NCI-H2227 treated with DMSO at 0.1 percent for 48 hours (cell line): Measurements from ENCODE around the gene VPS37C.
"Not testable (repeated sequence)": the region's sequence is repeated elsewhere in the genome, so short reads cannot be mapped to it uniquely, and the experiment has no call there.

Experiments used
- DNase-seq: peaks from one replicate; lab custom pipeline; 2025; lab: John Stamatoyannopoulos, UW

Gene VPS37C

DNA sequence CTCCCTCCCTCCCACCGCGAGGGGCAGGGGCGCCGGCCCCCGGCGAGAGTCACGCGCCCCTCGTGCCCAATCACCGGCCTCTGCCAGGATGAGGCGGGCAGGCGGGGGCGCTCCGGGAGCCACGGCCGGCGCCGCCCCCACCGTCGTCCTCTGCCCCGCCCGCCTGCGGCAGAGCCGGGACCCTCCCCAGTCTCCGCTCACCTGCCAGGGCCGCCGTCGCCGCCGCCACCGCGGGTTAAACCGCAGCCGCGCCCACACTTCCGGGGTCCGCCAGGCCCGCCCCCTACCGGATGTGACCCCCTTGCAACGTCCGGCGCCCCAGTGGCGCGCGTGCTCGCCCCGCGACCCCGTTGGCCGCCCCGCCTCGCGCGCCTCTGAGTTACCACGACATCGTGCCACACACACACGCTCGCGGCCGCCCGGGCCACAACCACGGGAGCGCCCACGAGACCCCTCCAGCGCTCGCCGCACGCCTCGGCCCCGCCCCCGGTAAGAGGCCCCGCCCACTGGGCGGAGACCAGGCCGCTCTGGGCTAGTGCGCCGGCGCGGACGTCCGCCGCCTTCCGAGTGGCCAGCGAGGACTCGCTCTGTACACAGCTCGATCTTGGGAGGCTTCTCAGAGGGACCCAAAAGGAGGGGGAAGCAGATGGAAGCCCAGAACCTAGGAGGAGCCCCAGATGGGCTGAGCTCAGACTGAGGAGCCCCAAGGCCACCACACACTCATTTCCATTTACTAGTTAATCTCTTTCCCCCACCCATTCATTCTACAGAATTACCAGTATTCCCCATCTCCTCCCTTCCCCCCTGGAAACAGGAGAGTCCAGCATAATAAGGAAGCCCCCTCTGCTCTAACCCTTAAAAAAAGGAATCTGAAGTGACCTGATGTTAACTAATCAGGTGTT is at the start of gene VPS37C:
Gene VPS37C (minus strand): TSS at position 237 of the 902 bp plus-strand sequence. CDS start 22,597 bp downstream, outside the sequence.
- DNase-seq = peak; percentile 86

DNA sequence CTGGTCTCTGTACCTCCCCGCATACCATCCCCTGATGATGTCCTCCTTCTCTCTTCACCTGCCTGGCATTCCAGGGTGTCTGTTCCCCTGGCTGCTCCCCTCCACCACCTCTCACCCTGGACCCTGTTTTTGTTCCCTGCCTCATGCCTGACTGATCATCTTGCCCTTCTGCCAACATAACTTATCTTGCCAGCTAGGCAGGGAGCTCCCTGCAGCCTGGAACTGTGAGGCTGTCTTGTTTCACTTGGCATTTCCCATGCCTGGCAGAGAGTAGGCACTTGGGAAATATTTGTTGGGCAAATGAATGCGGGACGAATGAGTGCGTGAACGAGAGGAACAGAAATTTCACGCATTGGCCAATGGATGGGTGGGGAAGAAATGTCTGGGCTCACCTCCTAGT is 49.4 kb upstream of the VPS37C start:
- DNase-seq = not testable (repeated sequence)

DNA sequence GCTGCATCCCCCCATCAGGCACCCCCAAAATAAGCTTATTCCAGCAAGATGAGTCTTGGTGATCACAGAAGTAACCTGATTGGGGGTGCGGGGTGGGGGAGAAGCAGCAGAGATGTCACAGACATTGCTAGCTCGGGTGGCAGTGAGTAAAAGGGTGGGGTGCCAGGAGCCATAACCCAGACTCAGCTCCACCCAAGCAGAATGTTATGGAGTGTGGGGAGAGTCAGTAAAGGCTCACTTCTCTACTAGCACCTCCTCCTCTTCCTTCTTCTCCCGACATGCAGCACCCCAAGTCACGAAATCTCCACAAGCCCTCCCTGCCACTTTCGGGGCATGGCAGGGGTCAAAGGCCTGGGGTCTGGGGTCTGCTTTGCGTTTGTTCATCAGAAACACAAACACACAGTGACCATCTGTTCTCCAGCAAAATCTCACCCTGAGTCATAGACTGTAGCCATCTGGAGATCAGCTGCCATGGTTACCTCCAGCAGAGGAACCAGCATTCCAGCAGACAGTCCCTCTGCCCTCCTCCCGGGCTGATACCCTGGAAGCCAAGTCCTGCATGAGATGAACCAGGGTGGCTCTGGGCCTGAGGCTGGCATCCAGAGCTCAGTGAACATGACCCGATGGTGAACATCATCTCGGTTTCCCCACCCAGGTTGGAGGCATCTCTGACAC is 46.5 kb upstream of the VPS37C start:
- not testable (repeated sequence) for DNase-seq

DNA sequence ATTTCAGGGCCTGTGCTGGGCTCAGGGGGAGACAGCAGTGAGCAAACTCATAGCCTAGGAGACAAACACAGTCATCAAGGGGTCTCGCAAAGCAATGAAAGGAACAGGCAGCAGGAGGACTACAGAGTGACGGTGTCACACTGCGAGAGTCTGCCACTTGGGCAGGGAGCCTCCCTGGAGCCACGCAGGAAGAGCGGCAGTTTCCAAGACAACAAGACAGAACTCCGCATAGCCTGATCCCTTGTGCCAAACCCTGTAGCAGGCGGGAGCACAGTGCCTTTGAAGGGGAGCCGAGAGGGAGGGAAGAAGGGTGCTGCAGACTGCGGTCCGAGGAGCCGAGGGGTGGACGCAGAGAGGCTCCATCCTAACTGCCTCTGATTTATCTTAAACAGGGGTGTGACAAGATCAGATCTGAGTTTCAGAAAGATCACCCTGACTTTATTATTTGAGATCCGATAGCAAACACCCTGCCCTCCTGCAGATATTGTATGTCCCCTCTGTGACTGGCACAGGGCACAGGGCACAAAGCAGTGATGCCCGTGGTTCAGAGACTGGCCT is 43.4 kb upstream of the VPS37C start:
- DNase-seq = not testable (repeated sequence)

DNA sequence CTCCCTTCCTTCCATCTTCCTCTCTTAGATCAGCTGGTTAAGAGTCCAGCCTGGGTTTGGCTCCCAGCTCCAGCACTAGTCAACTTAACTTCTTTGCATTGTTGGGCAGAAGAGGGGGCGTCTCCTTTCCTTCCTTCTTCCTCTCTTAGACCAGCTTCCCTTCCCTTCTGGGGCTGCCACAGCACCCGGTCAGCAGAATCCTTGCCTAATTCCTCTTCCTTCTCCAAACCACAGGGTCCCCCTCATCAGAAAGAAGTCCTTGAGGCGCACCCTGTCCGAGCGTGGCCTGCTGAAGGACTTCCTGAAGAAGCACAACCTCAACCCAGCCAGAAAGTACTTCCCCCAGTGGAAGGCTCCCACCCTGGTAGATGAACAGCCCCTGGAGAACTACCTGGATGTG is 42.6 kb upstream of the VPS37C start:
- not testable (repeated sequence) for DNase-seq

DNA sequence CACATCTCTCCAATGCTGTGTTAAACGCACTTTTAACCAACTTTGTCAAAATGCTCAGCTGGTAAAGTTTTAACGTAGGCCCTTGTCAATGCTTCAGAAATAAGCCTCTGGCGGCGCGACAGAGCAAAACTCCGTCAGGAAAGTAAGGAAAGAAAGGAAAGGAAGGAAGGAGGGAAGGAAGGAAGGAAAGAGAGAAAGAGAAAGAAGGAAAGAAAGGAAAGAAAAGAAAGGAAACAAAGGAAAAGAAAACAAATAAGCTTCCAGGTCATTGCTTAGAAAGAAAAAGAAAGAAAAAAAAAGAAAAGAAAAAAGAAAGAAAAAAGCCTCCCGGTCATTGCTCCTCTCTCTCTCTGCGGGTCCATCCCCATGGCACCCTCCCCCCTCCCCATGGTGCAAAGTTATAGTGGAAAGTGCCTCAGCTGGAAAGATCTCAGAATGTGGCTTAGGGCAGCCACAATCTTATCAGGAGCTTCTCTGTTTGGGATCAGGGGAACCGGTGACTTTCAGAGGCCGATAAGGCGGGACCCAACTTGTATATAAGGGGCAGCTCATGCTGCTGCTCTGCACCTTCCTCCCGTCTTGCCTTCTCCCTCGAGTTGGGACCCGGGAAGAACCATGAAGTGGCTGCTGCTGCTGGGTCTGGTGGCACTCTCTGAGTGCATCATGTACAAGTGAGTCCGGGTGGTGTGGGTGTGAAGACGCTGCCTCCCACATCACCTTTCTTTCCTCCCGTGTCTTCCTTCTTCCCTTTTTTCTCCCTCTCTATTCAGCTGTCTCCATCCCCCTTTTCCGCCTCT is 41.9 kb upstream of the VPS37C start, which contains the start of gene PGA3:
Gene PGA3 (plus strand): TSS at position 566 of the 797 bp plus-strand sequence. CDS start 50 bp downstream, at position 616.
- DNase-seq = not testable (repeated sequence)

DNA sequence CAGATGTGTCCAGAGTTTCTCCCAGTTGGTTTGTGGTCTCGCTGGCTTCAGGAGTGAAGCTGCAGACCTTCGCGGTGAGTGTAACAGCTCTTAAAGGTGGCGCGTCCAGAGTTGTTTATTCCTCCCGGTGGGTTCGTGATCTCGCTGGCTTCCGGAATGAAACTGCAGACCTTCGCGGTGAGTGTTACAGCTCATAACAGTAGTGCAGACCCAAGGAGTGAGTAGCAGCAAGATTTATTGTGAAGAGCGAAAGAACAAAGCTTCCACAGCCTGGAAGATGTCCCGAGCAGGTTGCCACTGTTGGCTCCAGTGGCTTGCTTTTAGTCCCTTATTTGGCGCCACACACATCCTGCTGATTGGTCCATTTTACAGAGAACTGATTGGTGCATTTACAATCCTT is 40.2 kb upstream of the VPS37C start:
- no peak for DNase-seq

DNA sequence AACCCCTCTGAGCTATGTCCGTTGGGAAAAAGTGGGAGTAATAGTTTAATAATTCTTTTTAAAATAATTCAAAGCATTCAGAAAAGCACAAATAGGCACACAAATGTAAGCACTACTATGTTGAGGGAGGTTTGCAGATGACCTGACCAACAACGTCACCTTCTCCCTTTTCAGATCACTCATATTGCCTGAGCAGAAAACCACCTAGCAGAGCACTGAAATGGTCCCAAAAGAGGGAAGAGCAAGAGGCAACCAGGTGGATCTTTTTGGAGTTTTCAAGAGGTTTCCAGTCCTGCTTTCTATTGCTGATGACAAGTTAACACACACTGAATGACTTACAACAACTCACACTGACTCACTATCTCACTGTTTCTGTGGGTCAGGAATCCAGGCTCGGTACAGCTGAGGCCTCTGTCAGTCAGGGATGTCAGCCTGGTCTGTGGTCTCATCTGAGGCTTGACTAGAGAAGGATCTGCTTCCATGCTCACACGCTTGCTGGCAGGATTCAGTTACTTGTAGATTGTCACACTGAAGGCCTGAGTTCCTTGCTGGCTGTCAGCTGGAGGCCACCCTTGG is 37.8 kb upstream of the VPS37C start:
- DNase-seq = no peak

DNA sequence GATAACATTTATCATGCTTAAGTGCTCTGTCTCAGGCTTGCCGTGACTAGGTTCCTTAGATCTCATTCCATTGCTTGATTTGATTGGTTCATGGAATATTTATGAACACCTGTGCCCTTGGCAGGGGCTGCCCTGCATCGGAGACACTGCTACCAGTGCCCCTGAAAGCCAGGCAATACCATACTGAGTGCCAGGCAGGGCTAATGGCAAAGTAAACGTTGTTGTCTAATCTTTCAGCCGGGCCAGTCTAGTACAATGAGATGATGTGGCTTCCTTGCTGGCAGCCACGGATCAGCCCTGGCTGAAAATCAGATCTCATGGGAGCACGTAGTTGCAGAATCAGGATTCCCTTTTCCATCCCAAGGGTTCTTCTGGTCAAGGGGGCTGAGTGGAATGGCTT is 37.1 kb upstream of the VPS37C start:
- DNase-seq = no peak

DNA sequence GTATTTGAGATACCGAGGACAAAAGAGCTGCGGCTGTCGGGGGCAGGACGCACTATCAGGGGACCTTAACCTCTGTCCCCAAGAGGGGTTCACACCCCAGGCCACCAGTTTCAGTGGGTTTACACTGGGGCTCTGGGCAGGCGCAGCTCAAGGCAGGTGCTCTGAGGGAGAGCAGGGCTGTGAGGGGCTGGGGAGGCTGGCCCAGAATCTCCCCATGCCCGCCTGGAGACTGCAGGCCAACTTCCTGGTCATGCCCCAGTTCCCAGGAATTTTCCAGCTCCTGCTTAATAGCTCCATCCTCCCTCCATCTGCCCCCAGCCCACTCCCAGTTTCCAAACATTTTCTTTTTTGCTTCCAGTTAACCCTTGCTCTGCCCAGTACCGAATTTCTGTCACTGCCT is 34.5 kb upstream of the VPS37C start:
- DNase-seq = no peak

DNA sequence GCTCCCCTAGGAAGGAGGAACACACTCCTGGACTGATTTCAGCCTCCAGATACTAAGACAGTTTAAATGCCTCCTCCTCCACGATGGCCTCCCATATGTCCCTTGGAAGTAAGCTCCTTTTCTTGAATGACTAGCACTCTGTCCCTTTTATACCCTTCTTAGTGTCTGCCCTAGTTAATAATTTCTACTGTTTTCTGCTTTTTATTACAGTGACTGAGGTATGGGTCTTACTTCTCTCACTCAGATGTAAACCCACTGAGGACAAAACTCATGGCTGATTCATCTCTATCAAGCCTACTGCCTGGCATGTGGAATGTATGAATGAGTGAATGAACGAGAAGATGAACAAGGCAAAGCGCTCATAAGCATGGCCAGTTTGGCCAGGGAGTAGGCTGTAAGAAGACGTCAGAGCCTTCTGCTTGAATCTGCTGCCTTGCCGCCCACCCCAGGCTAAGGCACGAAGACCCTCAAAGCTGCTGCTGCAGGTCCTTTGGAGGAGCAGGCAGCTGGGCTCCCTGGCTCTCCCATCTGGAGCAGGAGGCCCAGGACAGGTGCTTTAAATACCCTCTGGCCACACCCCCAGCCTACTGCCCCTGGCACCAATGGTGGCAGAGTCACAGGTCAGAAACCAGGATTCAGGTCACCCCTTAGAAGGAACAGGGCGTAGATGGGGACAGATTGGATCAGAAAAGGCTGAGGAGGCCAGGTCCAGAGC is 33.9 kb upstream of the VPS37C start:
- no peak for DNase-seq

DNA sequence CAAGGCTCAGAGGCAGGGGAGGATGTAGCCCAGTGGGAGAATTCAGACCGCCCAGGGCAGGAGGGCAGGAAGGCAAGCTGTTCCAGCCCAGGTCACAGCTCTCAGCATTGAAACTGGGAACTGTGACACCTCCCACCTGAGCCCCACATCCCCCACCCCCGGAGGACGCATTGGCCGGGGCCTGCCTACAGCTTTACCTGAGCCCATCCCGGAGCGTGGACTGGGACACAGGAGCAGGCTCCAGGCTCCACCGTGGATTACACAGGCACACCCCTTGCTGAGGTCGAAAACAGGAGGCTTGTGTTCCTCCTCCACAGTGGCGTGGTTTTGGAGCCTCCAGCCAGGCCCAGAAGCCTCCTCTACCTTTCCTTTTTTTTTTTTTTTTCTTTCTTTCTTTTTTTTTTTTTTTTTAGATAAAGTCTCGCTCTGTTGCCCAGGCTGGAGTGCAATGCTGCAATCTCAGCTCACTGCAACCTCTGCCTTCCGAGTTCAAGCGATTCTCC is 33.0 kb upstream of the VPS37C start:
- no peak for DNase-seq

DNA sequence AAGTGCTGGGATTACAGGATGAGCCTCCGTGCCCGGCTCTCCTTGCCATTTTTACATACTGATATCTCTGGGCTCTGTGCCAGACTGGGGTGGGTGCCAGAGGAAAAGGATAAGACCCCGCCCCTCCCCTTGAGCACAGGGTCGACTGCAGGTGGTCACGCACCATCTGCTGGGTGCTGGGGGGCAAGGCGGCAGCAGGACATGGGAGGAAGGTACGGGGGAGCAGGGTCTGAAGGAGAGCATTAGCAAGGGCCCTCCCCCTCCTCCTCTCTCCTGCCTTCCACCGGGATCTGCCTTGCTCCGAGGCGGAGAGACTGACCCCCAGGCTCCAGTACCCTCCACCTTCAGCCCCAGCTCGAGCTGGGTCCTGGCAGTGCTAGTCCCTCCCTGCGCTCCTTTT is 32.4 kb upstream of the VPS37C start:
- DNase-seq = no peak

DNA sequence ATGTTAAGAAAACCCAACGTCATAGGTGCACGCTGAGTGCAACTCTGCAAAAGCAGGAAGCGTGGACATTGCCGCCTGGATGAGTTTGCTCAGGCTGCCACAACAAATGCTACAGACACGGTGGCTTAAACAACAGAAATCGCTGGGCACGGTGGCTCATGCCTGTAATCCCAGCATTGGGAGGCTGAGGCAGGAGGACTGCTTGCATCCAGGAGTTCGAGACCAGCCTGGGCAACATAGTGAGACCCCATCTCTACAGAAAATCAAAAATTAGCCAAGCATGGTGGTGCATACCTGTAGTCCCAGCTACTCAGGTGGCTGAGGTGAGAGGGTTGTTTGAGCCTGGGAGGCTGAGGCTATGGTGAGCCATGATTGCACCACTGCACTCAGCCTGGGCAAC is 28.7 kb upstream of the VPS37C start:
- no peak for DNase-seq

DNA sequence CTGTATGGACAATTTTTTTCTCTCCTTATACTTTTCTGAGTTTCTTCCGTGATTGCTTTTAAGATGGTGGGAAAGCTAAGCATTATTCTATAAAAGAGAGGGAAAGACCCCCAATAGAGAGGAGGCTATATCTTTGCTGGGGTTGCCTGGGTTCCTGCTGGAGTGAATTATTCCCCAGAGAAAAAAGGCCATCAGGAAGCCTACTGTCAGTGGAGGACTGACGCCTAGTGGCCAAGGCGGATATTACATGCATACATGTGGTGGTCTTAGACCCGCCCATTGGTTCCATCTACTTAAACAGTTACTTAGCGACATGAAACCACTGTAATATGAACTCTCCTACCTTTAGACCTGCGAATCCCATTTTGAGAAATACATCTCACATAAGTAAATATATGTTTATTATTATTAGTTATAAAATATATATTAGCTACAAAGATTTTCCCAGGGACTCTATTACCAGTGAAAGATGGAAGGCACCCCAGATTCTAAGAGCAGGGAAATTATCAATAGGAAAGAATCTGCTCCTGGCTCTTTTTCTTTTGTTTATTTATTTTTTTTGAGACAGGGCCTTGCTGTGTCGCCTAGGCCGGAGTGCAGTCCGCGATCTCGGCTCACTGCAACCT is 26.4 kb upstream of the VPS37C start:
- peak; percentile 83 for DNase-seq

DNA sequence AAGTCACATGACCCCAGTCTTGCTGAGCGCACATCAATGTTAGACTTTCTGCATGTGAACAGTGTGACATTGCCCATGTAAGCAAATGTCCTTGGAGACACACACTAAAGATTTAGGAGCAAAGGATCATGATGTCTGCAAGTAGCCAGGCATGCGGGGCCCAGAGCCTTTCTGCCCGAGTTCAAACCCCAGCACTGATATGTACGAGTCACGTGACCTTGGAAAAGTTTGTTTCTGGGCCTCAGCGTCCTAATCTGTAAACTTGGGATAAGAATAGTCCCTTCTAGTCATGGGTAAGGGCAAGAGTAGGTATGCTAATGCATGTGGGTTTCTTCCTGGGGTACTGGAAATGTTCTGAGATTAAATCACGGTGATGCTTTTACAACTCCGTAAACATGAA is 25.3 kb upstream of the VPS37C start:
- no peak for DNase-seq

DNA sequence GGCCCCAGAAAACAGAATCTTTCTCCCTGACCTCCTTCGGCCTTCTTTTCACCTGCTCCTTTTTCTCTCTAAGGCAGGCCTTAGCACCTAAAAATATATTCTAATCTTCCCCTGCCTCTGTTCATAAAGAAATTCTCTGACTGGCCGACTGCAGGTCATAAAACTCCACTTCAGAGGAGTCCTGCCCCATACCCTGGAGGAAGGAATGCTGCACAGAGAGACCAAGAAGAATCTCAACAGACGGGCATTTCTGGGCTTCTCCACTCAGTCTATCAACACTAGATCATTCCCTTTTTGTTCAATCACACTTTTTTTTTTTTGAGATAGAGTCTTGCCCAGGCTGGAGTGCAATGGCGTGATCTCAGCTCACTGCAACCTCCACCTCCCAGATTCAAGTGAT is 22.4 kb upstream of the VPS37C start:
- DNase-seq = no peak

DNA sequence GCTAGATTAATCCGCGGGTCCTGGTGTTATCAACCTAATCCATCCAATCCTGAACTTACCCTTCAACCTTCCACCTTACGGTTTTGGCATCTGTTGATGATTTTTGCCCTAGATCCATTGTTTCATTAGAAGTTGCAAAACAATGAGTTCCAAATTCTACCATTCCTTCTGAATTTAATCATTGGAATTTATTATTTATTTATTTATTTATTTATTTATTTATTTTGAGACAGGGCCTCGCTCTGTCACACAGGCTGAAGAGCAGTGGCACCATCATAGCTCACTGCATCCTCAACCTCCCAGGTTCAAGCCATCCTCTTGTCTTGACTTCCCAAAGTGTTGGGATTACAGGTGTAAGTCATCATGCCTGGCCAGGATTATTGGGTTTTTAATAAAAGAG is 20.3 kb upstream of the VPS37C start:
- DNase-seq = no peak

DNA sequence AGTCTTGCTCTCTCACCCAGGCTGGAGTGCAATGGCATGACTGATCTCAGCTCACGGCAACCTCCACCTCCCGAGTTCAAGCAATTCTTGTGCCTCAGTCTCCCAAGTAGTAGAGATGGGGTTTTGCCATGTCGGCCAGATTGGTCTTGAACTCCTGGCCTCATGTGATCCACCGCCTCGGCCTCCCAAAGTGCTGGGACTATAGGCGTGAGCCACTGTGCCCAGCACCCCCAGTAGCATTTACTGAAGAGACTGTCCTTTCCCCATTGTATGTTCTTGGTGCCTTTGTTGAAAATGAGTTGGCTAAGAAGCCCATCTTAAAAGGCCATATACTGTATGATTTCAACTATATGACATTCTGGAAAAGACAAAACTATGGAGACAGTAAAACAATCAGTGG is 19.0 kb upstream of the VPS37C start:
- DNase-seq = not testable (repeated sequence)

DNA sequence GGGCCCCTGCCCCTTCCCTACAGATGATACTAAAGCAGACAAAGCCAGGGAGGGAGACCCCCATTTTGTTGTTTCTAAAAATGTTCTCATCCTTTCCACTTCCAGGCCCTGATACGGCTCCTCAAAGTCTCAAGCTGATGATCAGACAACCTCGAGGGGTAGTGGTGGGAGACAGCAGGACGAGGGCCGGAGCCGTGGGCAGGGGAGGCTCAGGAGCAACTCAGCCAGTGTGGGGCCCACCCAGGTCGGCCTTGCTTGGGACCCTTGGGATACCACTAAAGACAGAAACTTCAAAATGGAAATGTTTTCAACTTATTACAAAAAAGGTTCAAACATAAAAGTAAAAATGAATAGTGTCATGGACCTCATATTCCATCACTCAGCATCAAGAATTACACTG is 15.2 kb upstream of the VPS37C start:
- DNase-seq = no peak
